ENCODE data around the gene CLNK.
A peak's percentile ranks its signal among the peaks of the same experiment; 100 is the strongest.
"Not testable (repeated sequence)": the region's sequence is repeated elsewhere in the genome, so short reads cannot be mapped to it uniquely, and the experiment has no call there.

CLNK gene

DNA sequence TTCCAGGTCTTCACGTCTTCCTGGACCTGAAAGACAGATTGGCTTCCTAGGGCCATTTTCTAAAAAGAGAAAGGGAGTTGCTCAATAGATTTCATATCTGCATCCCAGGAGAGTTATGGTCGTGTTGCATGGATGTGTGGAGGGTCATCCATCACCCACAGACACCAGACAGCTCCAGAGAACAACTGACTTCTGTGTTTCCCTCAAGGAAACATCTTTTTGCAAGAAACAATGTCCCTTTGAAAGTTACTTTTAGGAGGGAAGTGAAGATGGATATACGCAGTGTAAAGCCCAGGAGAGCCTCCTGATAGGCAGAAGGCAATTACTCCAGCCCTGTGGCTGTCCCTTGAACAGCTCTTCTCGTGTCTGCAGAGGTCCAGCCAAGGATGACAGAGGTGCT, 108.3 kb downstream of the CLNK start:
- DNase-seq (ENCODE audit: low spot score): no peak

DNA sequence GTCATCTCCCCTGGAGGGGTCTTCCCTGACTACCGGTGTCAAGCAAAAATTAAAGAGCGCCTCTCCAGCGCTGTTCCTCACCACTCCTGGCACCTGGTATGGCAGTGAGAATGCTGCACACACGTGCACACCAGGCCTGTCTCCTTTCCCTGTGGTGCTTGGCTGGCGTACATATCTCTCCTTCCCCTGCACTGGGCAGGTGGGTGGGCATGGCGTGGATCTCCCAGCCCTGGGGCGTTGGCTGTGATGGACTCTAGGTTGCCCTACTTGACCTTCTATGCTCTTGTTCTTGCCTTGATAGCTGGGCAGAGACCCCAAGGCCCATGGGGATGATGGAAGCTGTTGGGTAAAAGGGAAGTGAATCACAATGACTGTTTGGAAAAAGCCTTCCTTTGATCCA, 109.2 kb downstream of the CLNK start:
- no peak for DNase-seq (ENCODE audit: low spot score)

DNA sequence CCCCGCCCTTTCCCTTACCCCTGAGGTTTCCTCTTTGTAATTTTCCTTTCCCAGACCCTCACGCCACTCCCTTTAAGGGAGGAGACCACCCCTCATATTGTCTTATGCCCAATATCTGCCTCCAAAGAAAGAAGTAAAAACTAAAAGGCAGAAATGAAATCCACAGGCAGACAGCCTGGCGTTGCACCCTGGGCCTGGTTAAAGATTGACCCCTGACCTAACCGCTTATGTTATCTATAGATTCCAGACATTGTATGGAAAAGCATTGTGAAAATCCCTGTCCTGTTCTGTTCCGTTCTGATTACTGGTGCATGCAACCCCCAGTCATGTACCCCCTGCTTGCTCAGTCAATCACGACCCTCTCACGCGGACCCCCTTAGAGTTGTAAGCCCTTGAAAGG, 110.0 kb downstream of the CLNK start:
- DNase-seq (ENCODE audit: low spot score): not testable (repeated sequence)

DNA sequence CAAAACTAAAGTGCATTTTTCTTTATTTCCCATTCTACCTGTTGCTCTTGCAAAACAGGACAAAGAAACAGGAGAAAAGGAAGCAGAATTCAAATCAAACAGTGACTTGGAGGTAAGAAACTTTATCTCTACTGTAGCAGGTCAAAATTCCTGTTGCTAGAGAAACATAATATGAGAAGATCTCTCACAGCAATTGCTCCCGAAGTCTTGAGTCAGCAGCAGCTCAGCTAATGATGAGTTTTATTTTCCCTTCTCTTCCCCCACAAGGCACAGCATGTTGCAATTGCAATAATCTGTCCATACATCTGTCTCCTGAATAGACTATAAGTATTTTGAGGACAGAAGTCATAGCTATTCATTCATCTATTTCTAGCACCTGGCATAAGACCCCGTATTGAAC, 112.7 kb downstream of the CLNK start:
- DNase-seq (ENCODE audit: low spot score): no peak

DNA sequence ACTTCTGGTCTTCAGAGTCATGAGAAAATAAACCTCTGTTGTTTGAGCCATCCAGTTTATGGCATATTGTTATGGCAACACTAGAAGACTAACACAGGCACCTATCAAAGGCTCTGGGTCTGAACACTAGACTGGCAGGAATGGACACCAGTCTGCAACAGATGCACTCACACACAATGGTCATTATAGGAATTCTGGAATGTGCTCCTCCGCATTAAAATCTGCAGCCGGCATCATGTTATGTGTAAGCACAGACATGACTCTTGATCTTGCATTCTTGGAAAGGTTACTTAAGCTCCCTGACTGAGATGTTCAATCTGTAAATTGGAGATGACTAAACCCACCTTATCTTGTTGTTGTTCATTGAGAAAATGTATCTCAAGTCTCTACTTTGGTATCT, 115.1 kb downstream of the CLNK start:
- DNase-seq (ENCODE audit: low spot score): no peak

DNA sequence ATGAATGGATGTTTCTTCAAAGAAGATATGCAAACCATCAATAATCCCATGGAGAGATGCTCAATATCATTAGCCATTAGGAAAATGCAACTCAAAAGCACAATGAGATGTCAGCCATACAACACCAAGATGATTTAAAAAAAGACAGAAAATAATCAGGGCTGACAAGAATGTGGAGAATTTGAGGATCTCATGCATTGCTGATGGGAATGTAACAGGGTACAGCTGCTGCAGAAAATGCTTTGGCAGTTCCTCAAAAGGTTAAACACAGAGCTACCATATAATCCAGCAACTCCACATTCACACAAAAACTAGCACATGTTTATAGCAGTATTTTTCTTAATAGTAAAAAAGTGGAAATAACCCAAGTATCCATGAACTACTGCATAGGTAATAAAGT, 116.8 kb downstream of the CLNK start:
- DNase-seq (ENCODE audit: low spot score): no peak

DNA sequence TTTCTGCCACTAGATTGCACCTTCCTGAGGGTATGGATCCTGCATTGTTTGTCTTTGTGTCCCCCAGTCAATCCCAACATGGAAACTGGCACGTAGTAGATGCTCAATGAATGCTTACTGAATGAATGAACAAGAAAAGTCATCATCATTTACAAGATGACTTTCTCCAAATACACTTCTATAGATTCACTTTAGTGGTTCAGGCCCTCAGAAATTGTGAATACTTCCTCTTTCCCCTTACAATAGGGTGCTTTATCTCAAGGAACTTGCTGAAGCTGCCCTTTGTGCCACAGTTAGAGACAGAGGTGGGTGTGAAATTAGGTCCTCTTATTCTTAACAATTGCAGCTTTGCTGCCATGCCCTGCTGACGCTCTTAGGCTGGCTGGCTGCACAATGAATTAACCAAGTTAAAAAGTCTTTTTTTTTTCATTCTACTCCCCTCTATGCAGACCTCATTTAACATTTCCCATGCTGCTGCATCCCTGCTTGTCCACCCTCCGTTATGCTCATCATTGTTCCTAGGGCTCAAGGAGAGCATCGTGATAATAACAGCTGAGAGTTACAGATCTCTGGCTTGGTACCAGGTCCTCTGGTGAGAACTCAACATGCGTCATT, 119.3 kb downstream of the CLNK start:
- DNase-seq (ENCODE audit: low spot score): no peak

DNA sequence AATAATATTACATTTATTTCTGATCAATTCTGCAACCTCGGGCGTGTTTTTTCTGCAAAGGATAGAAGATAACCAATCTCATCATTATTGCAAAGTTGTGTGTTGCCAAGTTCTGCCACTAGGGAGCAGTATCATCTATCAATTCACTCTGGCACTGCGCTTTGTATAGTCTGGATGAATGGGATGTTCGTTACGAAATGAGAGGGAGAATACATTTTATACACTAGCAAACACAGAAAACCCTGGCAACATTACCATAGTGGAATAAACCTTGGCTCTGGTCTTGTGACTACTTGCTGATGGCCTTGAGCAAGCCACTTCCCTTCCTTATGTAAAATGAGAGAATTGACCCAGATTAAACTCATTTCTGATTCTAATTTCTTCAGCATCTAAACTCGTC, 129.9 kb downstream of the CLNK start:
- DNase-seq (ENCODE audit: low spot score): peak; percentile 41

DNA sequence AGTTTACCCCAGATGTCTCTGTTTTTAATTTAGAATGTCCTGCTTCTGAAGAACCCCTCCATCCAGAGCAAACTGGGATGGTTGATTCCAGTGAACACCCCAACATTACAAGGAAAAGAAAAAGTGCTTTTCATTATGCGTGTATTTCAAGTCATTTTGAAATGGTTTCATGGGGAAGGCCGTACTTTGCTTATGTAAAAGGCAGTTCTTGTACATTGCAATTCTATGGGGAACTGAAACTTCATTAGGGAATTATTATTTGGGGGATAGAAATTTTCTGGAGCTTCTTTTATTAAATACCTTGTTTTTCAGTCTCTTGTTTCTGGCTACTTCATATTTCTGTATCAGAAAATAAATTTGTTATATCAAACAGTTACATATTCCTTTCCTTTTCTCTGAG, 130.4 kb downstream of the CLNK start:
- DNase-seq (ENCODE audit: low spot score): no peak

DNA sequence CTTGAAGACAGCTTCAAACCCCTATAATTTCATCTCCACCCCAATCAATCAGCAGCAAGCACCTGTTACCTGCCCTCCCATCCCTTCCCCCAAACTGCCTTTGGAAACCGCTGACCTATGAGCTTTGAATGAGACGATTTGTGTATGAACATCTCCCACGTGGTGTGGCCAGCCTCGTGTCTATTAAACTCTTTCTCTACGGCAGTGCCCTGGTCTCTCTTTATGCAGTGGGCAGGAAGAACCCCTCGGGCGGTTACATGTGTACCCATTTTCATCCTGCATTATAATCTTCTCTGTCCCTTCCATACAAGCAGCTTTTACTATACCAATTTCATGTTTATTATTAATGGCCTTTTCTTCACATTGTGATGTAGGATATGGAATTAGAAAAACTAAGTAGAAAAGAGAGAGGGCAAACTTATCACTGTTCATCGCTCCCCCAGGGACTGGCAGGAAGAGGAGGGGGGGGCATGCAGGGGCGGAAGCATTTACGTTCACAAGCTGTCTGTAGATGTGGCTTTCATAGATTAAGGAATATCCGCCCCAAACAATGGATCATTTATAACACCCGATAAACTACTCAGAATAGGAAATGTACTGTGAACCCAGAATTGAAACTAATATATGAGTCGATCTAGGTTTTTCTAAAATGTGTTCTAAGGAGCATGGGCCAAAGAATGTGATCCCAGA, 131.8 kb downstream of the CLNK start:
- DNase-seq (ENCODE audit: low spot score): no peak

DNA sequence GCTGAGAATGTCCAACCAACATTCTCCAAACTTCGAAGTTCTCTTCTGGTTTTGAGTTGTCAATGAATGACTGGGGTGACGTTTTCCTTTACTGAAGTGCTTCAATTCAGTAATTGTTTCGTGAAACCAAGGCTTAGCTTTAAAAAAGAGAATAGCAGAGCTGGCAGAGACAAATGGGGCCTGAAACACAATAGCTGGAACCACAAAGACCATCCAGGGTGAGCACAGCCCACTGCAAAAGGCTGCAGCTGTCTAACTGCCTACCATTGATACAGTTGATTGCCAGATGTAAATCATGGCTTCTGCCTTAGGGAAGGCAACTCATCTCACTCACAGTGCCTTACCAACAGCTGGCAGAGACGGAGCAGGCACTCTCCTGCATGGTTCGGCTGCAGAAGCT, 148.7 kb downstream of the CLNK start:
- DNase-seq (ENCODE audit: low spot score): no peak

DNA sequence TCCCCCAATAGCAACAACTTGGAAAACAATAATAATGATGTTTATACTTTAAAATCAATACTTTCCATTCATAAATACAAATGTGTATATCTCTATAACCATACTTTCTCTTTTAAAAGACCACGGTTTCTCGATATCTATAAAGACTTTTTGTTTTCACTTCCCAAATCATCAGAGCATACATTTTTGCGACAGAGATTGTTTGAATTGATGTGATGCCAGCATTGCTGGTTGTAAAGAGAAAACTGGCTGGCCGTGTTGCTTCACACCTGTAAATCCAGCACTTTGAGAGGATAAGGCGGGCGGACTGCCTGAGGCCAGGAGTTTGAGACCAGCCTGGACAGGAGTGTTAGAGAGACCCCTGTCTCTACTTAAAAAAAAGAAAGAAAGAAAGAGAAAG, 149.7 kb downstream of the CLNK start:
- DNase-seq (ENCODE audit: low spot score): no peak

DNA sequence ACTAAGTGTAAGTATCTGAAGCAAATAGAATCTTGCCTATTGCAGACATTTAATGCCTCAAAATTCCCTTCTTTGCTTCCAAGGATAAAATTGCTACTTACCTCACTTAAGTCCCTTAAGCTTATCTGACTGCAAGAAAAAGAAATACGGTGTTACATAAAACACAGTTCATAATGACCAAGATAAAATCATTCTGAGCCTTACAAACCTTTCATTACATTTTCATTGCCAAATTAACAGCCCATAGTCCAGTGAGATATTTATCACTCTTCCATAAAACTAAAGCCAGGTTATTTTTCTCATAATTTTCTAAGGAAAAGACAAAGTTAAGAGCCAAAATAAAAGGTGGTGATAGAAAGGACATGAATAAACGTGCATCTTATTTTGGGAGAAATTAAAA, 152.4 kb downstream of the CLNK start:
- no peak for DNase-seq (ENCODE audit: low spot score)

DNA sequence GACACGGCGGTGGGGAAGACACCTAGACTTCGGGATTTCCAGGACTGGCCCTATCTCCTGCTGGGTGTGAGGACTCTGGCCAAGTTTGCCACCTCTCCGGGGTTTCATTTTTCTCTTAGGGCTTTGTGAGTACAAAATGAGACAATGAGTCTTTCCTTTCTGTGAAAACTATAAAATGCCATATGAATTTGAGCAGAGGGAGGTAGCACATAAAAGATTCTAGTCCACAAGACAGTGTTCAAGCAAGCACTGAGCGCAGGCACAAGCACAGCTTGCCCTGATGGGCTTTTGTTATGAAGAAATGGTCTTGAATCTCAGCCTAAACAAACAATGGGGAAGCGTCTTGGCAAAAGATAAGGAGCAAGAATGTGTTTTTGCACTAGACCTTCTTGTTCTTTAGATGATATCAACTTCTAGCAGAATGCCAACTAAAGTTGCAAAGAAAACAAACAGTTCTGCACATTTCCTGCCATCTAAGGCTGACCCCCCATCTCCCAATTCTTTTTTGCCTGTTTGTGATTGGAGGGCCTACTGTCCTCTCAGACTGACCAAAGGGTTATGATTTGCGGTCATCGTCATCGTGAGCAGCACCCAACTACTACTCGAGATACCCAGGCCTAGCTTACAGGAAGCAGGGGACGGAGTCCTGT, 154.3 kb downstream of the CLNK start:
- DNase-seq (ENCODE audit: low spot score): no peak

DNA sequence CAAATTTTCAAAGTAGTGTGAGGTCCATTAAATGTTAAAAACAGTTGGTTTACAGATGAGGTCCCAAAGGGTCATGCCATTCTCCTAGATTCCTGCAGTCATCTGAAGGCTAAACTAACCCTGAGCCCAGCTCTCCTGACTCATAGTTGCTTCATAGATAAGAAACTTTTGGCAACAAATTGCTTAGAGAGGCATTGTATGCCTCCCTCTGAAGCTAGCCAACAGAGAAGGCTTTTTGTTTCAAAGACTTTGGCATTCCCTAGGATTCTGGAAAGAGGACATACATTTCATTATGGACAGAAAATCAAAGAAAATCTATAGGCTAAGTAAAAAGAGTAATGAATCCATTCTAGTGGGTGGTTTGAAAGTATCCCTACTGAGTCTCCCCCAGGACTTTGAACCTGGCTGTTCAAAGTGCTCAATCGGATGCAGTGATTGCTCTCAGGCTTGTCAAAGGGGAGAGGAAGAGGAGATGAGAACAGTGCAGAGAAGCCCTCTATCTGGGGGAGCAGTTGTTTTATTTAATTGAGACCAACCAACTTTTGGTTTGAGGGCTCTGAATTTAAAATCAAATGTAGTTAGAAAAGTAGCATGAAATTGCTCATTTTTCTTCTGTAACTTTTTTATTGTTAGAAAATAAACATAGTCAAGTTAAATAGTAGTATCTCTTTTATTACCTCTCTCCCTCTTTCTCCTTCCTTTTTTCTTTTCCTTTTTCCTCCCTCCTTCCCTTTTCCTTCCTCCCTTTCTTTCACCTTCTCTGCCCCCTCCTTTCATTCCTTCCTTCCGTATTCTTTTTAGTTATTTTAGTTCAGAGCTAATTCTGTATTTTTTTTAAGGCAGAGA, 155.1 kb downstream of the CLNK start:
- no peak for DNase-seq (ENCODE audit: low spot score)

DNA sequence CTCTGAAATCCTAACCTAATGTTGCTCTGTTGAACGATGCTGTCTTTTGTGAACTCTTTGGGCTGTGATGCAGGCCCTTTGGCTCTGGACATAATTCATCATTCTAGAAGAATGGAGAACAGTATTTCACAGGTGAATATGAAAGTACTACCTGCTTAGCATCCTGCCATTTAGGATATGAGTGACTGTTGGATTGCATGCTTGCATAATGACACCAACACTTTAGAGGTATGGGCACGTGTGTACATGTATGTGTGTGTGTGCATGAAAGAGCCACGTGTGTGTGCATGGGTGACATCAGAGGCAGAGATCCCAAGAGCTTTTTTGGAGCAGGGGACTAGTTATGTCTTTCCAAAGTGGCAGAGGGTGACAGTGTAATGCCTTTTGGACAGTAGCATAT, 157.1 kb downstream of the CLNK start:
- no peak for DNase-seq (ENCODE audit: low spot score)

DNA sequence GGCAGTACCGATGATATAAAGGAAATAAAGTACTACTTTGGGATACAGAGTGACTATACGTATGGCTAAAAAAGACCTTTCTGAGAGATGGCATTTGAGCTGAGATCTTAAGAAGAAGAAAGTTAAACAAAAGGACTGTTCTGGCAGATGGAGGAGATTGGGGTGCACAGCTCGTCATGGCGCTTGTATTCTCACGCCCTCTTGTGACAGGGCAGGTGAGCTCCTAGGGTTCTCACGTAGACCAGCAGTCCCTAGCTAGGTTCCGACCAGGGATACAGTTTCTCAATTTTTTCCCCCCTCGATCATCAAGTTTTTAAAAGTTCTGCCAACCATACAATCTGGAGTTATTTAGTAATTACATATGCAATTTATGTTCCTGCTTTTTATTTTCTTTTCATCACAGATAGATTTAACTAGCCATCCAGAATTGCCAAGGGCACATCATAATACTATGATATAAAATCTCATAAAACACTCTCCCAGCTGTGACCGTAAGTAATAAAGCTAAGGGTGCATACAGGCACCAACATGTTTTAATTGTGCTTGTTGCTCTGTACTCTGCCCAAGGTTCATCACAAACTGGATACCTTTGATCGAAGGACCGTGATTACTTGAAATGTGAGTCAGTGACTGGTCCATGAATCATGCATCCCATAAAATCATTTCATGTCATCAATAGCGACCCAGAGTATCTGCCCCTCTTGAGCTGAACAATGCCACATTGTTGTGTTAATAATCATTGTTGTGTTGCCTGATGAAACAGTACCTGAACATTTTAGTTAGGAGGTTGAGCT, 157.9 kb downstream of the CLNK start:
- peak; percentile 33 for DNase-seq (ENCODE audit: low spot score)

DNA sequence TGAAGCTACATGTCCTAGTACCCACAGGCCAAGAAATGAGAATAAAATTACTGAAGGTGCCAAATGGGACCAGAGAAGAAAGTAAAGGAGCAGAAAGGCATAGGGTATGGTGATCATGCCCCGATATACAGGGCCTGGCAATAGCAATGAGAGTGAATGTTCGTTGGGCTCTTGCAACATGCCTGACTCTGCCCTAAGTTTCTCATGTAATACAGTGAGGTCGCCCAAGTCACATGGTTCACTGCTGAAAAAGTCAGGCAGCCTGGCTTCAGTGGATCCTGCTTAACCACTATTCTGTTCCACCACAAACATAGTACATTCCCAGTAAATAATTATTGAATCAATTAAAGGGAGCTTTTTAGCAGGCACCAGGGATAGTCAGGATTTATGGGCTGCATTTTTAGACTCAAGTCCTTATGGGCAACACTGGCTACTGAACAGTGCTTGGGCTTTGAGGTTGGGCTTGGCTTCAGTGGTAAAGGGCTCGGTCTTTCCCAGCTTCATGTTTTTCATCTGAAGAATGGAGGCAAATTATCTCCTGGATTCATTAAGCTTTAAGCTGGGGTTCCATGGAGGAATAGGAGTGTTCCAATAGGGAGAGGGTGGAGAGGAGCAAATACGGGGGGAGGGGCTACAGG, 160.3 kb downstream of the CLNK start:
- no peak for DNase-seq (ENCODE audit: low spot score)

DNA sequence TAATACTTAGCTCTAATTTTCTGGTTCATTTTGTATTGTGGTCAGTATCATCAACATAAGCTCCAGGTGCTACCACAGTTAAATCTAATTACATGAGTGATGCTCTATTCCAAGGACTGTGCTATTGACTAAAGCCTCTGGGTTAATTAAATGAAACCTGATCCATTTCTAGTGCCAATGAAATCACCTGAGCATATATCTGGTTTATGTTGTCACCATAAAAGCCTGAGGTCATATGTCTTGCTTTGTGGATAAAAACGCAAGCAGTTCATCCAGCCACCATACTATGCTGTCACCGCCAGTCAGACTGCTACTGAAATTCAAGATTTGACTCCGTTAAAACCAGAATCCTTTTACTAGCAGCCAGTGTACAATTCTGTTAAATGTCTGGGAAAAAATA, 163.1 kb downstream of the CLNK start:
- no peak for DNase-seq (ENCODE audit: low spot score)

DNA sequence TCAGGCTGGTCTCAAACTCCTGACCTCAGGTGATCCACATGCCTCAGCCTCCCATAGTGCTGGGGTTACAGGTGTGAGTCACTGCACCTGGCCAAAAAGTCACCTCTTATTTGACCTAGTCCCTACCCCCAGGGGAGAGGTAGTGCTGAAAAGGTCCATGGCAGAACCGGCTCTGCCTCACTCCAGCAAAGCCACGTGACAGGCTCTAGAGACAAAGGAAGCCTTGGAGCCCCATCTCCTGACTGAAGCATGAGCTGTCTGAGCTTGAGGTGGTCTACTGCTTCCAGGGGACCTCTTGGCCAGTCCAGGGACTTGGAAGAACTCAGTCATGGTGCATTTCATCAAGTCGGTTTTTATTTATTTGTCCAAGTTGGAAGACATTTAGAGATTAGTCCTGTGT, 174.8 kb downstream of the CLNK start:
- no peak for DNase-seq (ENCODE audit: low spot score)

DNA sequence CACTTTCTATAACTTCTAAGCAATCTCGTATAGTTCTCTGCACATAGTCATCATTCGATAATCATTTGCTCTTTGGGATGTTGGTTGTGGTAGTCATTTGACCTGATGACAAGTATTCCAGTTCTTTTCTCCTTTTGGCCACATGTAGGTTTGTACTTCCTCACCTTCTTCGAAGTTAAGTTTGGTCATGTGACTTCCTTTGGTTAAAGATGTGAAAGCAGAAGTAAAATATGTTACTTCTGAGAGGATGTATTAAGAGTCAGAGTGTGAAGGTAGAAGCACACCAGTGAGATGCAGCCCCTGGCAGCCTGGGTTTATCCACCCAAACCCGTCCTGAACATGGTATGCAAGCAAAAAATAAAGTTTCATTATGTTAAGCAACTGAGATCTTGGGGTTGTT, 178.5 kb downstream of the CLNK start:
- DNase-seq (ENCODE audit: low spot score): no peak

All from SW480 (cell line).